ENCODE measurements around the gene PLXNA4.

DNA sequence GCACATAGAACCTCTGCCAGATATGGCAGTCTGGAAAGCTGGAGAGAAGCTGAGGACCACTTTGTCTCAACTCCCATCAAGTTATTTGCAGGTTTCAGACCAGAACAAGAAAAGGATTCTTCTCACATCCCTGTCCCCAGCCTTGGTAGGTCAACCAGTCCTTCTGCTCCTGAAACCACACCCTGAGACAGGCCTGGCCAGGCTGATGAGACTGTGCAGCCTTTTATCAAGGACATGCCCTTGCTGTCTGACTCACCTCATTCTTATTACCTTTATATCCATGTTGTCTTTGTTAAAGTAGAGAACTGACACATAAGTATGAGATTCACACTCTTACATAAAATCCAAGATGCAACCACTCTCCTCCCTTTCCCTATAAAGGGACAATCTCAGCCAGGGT is 354.9 kb downstream of the PLXNA4 start:
- TF ChIP-seq CTCF (IDR thresholded peaks at IDR 0.05) = no peak
- no peak for TF ChIP-seq POLR2A (IDR thresholded peaks at IDR 0.05)

Data from lower leg skin (tissue), 3 donors.